GM12878 (cell line): ENCODE data around the gene RAD51B.

ENCODE experiments used
- ATF3 ChIP-seq: IDR thresholded peaks from 2 replicates; pipeline ENCODE4 v1.6.1; 2011; ENCODE audit warnings: low read depth, mild to moderate bottlenecking, low read length, moderate library complexity, borderline replicate concordance; ENCODE audit errors: extremely low read depth
- BCL3 ChIP-seq: IDR thresholded peaks from 2 replicates; pipeline ENCODE4 v1.6.1; 2011; ENCODE audit warnings: borderline replicate concordance, low read depth, mild to moderate bottlenecking, moderate library complexity, low read length; ENCODE audit not compliant: insufficient read depth, poor library complexity, severe bottlenecking
- CREB1 ChIP-seq: IDR thresholded peaks from 2 replicates; pipeline ENCODE4 v1.6.1; 2012; ENCODE audit warnings: low read depth, mild to moderate bottlenecking, inconsistent platforms
- CTCF ChIP-seq, 3 experiments: IDR thresholded peaks in 2 of 3; conservative IDR thresholded peaks in 1 of 3; 2 replicates each; pipeline ENCODE4 v1.5.1; 2011; ENCODE audit warnings: low read depth in 3 of 3, low read length in 3 of 3, mild to moderate bottlenecking in 3 of 3, control low read depth in 2 of 3, moderate library complexity in 2 of 3, inconsistent platforms in 1 of 3, mixed read lengths in 1 of 3; ENCODE audit not compliant: control insufficient read depth in 2 of 3, insufficient read depth in 1 of 3; ENCODE audit errors: extremely low read depth in 1 of 3
- HDAC6 ChIP-seq: fragments of 200-600 bp; sonication (generic); IDR thresholded peaks from one replicate; pipeline ENCODE4 v1.8.0; 2017; ENCODE audit warnings: antibody characterized with exemption; ENCODE audit not compliant: unreplicated experiment
- JUNB ChIP-seq: IDR thresholded peaks from 2 replicates; pipeline ENCODE4 v1.6.1; 2016; ENCODE audit warnings: antibody characterized with exemption, mild to moderate bottlenecking
- MAX ChIP-seq: IDR thresholded peaks from 2 replicates; pipeline ENCODE4 v1.6.1; 2012; ENCODE audit warnings: low read depth, low read length, improper control_type of control experiment
- NR2C2 ChIP-seq: IDR thresholded peaks from 2 replicates; pipeline ENCODE4 v1.6.1; 2011; ENCODE audit warnings: borderline replicate concordance, low read depth; ENCODE audit not compliant: control insufficient read depth, insufficient read length
- POLR2A ChIP-seq: IDR thresholded peaks from 2 replicates; pipeline ENCODE4 v1.6.1; 2011; ENCODE audit warnings: low read depth, mild to moderate bottlenecking, low read length
- PRDM15 ChIP-seq: fragments of 450-650 bp; formaldehyde crosslinking; IDR thresholded peaks from 2 replicates; pipeline ENCODE4 v1.4.0; 2020; ENCODE audit warnings: mild to moderate bottlenecking, moderate library complexity
- YY1 ChIP-seq: IDR thresholded peaks from 2 replicates; pipeline ENCODE4 v1.6.1; 2011; ENCODE audit warnings: low read depth, mild to moderate bottlenecking, low read length
- ZBTB33 ChIP-seq: fragments of 450-650 bp; IDR thresholded peaks from 2 replicates; pipeline ENCODE4 v1.6.1; 2017; ENCODE audit warnings: mild to moderate bottlenecking

- TF ChIP-seq NR2C2 (no peak), CTCF (IDR thresholded peaks at IDR 0.05 in 2 of 3, conservative IDR thresholded peaks at IDR 0.05 in 1 of 3; ENCODE audit: control insufficient read depth in 2 of 3, extremely low read depth in 1 of 3, insufficient read depth in 1 of 3, low read depth in 3 of 3, low read length in 3 of 3) (no peak), CREB1 (no peak), POLR2A (no peak), YY1 (no peak), ZBTB33 (no peak), MAX (no peak), ATF3 (no peak), JUNB (no peak), PRDM15 (CRISPR knock-in tag) (no peak), HDAC6 (no peak), BCL3 (no peak)
Measured at GRCh38 chr14:68748691-68749090, 929.1 kb downstream of the RAD51B start.
